ENCODE data around the gene PRR9. TPM values are rescaled to one million over a fixed set of nuclear protein-coding genes. Genes with fewer than 3 reads are reported as not detected.

PRR9 gene
- total RNA-seq = not detected in 2 replicates

GRCh38 chr1:153217212-153217611 lies at the start of gene PRR9:
Gene PRR9, plus strand, starts transcription at chr1:153217584. Its CDS starts 561 bp downstream, at chr1:153218145.

GRCh38 chr1:153203130-153203529 lies 14.3 kb upstream of the PRR9 start, which contains the start of gene LELP1:
Gene LELP1, plus strand, starts transcription at chr1:153203430. Its CDS starts 1,278 bp downstream, at chr1:153204708.

GRCh38 chr1:153259387-153259786 lies 42.0 kb downstream of the PRR9 start, which contains the start of gene LORICRIN:
Gene LORICRIN, plus strand, starts transcription at chr1:153259687. Its CDS starts 1,263 bp downstream, at chr1:153260950.

Other genes with a start within 250 kb of the PRR9 start
- gene SPRR4, start 246.9 kb upstream of the PRR9 start, total RNA-seq = not detected in 2 replicates
- gene SPRR1A, start 233.5 kb upstream of the PRR9 start, total RNA-seq = not detected in 2 replicates
- not detected in 2 replicates for gene SPRR3, start 215.8 kb upstream of the PRR9 start, total RNA-seq
- not detected in 2 replicates for gene SPRR1B, start 186.4 kb upstream of the PRR9 start, total RNA-seq
- gene SPRR2D, start 176.5 kb upstream of the PRR9 start, total RNA-seq = not detected in 2 replicates
- gene SPRR2A, start 160.1 kb upstream of the PRR9 start, total RNA-seq = not detected in 2 replicates
- not detected in 2 replicates for gene SPRR2B, start 146.0 kb upstream of the PRR9 start, total RNA-seq
- gene SPRR2E, start 123.1 kb upstream of the PRR9 start, total RNA-seq = not detected in 2 replicates
- gene SPRR2F, start 104.1 kb upstream of the PRR9 start, total RNA-seq = not detected in 2 replicates
- gene SPRR2G, start 66.7 kb upstream of the PRR9 start, total RNA-seq = not detected in 2 replicates
- not detected in 2 replicates for gene LELP1, start 14.2 kb upstream of the PRR9 start, total RNA-seq
- not detected in 2 replicates for gene LORICRIN, start 42.1 kb downstream of the PRR9 start, total RNA-seq
- not detected in 2 replicates for gene PGLYRP3, start 95.4 kb downstream of the PRR9 start, total RNA-seq
- not detected in 2 replicates for gene PGLYRP4, start 131.3 kb downstream of the PRR9 start, total RNA-seq
- not detected in 2 replicates for gene S100A9, start 140.3 kb downstream of the PRR9 start, total RNA-seq
- not detected in 2 replicates for gene S100A12, start 158.0 kb downstream of the PRR9 start, total RNA-seq
- gene S100A8, start 173.5 kb downstream of the PRR9 start, total RNA-seq = not detected in 2 replicates
- not detected in 2 replicates for gene S100A7A, start 198.9 kb downstream of the PRR9 start, total RNA-seq
- gene S100A7, start 243.1 kb downstream of the PRR9 start, total RNA-seq = not detected in 2 replicates